GM19023 (cell line): ENCODE data around the gene FRY.

ENCODE experiments used
- ATAC-seq: cut with Tn5 transposase; IDR thresholded peaks from one replicate; pipeline ENCODE4 v1.9.1; 2021; ENCODE audit warnings: mild to moderate bottlenecking, moderate library complexity; ENCODE audit not compliant: unreplicated experiment

FRY gene

GRCh38 chr13:32297206-32297605, 265.6 kb downstream of the FRY start:
- no peak for ATAC-seq

DNA sequence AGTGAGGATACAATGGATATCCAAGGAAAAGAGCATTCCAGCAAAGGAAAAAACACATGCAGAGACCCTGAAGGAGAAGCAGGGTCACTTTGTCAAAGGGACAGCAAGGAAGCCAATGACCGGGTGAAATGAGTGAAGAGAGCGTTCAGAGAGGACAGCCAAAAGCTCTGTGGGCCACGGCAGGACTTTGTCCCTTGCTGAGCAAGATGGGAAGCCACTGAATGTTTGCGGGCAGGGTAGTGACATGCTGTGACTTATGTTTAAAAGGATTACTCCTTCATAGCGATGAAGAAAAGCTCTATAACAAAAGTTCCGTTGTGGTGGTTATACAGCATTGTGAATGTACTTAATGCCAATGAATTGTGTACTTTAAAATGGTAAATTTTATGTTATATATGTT, 267.1 kb downstream of the FRY start:
- no peak for ATAC-seq

GRCh38 chr13:32299893-32300292, 268.3 kb downstream of the FRY start:
- no peak for ATAC-seq

- no peak for ATAC-seq
Measured at GRCh38 chr13:32300406-32300805, 268.8 kb downstream of the FRY start.

GRCh38 chr13:32300920-32301319, 269.3 kb downstream of the FRY start:
- ATAC-seq, result no peak

DNA sequence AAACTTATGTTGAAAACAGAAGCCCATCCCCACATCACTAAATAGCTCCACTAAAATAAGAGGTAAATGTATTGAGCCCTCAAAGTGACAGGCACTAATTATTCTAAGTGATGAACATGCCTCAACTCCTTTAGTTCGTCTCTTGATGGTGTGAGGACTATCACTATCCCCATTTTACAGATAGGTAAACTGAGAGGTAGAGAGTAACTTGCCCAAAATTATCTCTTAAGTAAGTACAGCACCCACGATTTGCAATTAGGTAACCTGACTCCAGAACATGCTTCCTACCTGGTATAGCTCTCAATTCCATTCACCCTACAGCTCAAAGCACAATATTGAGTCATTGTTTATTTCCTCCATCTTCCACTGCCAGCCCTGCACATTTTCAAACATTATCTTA, 270.9 kb downstream of the FRY start:
- no peak for ATAC-seq

- no peak for ATAC-seq
Measured at GRCh38 chr13:32305646-32306045, 274.1 kb downstream of the FRY start.

DNA sequence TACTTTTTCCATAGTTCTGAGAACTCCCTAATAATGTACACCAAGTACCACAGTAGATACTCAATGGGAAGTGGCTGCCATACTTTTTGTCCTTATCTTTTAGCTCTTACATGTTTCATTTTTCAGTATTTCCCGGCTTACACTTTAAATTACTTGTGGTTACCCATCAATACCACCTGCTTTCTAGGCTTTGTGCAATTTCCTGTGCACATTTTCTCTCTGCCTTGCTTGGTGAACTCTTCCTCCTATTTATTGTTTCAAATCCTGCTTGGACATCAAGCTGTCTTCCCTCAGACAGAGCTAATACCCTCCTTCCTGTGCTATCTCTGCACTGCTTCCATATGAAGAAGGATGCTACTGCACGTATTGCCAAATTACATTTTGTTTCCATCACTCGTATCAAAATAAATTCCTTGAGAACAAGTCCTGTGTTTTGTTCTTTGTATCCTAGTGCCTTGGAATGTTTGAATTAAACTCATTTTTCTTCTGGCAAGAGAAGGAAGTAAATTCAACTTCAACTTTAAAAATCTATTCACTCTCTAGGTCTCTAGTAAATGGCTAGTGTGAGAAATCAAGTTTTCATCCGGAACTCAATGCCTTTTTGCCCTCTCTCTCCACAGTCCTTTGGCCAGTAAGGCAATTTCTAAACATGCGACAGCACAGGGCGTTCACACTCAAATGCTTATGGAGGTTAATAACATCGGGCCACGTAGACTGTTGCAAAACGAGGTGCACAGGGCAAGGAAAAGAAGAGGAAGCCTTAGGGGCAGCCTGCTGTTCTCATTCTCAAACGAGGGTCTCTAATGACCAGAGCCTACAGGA, 277.9 kb downstream of the FRY start:
- ATAC-seq, result no peak

- peak; percentile 53 for ATAC-seq
Measured at GRCh38 chr13:32310134-32310706, 278.6 kb downstream of the FRY start.

DNA sequence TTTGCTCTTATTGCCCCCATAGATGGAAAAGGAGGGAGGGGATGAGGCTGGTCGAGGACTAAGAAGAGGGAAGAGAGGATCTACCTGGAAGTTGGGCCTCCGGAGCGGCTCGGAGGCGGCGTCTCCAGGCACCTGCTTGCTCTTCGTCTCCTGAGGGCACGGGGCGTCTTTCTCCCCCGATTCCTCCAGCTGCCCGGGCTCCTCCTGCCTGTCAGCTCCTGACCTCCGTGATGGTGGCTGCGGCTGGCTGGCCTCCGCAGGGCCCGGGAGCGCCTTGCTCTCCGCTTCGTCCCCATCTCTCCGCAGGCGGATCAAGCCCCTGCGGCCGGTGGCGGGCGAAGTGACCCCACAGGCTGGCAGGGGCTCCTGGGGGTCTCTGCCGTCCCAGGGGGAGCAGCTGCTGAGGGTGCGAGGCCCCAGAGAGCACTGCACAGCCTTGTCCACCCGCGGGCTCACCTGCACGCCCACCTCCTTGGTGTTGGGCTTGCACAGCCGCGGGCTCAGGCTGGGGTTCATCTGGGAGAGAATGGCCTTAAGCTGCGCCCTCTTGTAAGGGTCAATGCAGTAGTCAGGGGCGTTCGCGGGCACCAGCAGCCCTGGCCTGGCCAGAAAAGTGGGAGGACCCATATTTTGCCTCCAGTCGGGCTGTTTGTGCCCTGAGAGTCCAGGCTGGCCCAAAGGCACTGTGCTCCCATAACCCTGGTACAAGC, 279.8 kb downstream of the FRY start:
- ATAC-seq, result no peak

- ATAC-seq, result peak; percentile 23
Measured at GRCh38 chr13:32314271-32315237, 283.0 kb downstream of the FRY start.

DNA sequence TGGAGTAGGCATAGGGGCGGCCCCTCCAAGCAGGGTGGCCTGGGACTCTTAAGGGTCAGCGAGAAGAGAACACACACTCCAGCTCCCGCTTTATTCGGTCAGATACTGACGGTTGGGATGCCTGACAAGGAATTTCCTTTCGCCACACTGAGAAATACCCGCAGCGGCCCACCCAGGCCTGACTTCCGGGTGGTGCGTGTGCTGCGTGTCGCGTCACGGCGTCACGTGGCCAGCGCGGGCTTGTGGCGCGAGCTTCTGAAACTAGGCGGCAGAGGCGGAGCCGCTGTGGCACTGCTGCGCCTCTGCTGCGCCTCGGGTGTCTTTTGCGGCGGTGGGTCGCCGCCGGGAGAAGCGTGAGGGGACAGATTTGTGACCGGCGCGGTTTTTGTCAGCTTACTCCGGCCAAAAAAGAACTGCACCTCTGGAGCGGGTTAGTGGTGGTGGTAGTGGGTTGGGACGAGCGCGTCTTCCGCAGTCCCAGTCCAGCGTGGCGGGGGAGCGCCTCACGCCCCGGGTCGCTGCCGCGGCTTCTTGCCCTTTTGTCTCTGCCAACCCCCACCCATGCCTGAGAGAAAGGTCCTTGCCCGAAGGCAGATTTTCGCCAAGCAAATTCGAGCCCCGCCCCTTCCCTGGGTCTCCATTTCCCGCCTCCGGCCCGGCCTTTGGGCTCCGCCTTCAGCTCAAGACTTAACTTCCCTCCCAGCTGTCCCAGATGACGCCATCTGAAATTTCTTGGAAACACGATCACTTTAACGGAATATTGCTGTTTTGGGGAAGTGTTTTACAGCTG, 283.9 kb downstream of the FRY start, which contains the start of the genes BRCA2 and ZAR1L:
Gene BRCA2, plus strand, starts transcription at position 271 of the 790 bp plus-strand sequence. CDS start 953 bp downstream, outside the sequence.
Gene ZAR1L, minus strand, starts transcription at position 126 of the 790 bp plus-strand sequence. CDS start 3,438 bp downstream, outside the sequence.
- peak; percentile 96 for ATAC-seq

GRCh38 chr13:32316028-32316339, 284.4 kb downstream of the FRY start:
- peak; percentile 37 for ATAC-seq

DNA sequence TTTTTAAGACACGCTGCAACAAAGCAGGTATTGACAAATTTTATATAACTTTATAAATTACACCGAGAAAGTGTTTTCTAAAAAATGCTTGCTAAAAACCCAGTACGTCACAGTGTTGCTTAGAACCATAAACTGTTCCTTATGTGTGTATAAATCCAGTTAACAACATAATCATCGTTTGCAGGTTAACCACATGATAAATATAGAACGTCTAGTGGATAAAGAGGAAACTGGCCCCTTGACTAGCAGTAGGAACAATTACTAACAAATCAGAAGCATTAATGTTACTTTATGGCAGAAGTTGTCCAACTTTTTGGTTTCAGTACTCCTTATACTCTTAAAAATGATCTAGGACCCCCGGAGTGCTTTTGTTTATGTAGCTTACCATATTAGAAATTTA, 284.9 kb downstream of the FRY start:
- ATAC-seq, result no peak

- ATAC-seq, result no peak
Measured at GRCh38 chr13:32317716-32318465, 286.3 kb downstream of the FRY start.

DNA sequence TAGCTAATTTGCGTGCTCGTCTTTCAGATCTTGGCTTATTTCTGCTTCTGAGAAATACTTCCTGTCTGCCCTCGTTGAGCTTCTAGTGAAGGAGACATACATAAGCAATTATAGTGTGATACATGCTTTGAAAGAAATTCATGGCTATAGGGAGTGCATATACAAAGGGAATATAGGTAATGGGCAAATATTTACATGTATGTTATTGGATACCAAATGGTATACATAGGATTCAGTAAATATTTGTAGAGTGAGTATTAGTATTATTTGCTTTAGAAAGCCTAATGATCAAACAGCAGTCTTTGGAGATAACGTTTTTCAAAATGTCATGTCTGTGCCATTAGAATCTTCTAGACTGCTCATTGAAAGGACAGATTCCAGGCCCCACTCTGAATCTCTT, 289.0 kb downstream of the FRY start:
- no peak for ATAC-seq

GRCh38 chr13:32323912-32324311, 292.3 kb downstream of the FRY start:
- ATAC-seq, result no peak

- no peak for ATAC-seq
Measured at GRCh38 chr13:32330441-32330840, 298.9 kb downstream of the FRY start.

DNA sequence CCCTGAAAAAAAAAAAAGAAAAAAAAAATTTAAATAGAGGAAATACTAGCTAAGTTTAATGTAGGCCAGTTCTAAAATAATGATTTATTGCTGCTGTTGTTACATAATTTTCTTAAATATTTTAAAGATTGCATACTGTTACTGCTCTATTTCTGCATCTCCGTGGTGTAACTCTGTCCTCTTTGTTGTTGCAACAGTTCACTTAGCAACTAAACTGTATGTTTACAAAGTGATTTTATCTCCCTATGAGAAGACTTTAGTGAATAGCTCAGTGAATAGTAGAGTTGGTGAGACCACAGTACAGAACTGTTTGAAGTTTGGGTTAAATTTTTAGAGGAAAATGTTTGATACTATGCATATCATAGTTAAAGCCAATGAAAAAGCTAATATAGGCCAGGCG, 303.1 kb downstream of the FRY start:
- no peak for ATAC-seq
